NCI-H1105 (cell line): ENCODE measurements around the gene C7orf25.
A peak's percentile ranks its signal among the peaks of the same experiment; 100 is the strongest.

Source experiments
- DNase-seq: peaks from one replicate; lab custom pipeline; 2025; lab: John Stamatoyannopoulos, UW

Gene C7orf25

GRCh38 chr7:42911454-42912447 is at the start of gene C7orf25:
TSS of gene C7orf25 (minus strand) at chr7:42912070. CDS start at chr7:42910900, 1,170 bp downstream.
- DNase-seq = peak; percentile 94

- no peak for DNase-seq
These were observed 49.3 kb upstream of the C7orf25 start for GRCh38 chr7:42961170-42961569.

- no peak for DNase-seq
These were observed 48.9 kb upstream of the C7orf25 start for GRCh38 chr7:42960762-42961161.

- DNase-seq = no peak
These were observed 47.7 kb upstream of the C7orf25 start for GRCh38 chr7:42959549-42959948.

GRCh38 chr7:42956062-42956461 is 44.2 kb upstream of the C7orf25 start:
- DNase-seq = no peak

- no peak for DNase-seq
These were observed 42.1 kb upstream of the C7orf25 start for GRCh38 chr7:42953994-42954393.

- DNase-seq = no peak
These were observed 40.5 kb upstream of the C7orf25 start for GRCh38 chr7:42952328-42952727.

- no peak for DNase-seq
These were observed 38.5 kb upstream of the C7orf25 start for GRCh38 chr7:42950417-42950816.

GRCh38 chr7:42947521-42947920 is 35.7 kb upstream of the C7orf25 start:
- no peak for DNase-seq

- no peak for DNase-seq
These were observed 34.7 kb upstream of the C7orf25 start for GRCh38 chr7:42946627-42946950.

- DNase-seq = no peak
These were observed 34.2 kb upstream of the C7orf25 start for GRCh38 chr7:42945821-42946626.

- DNase-seq = peak; percentile 71
These were observed 29.3 kb upstream of the C7orf25 start for GRCh38 chr7:42940985-42941847.

GRCh38 chr7:42939457-42940240 is 27.8 kb upstream of the C7orf25 start:
- no peak for DNase-seq

- DNase-seq = no peak
These were observed 24.0 kb upstream of the C7orf25 start for GRCh38 chr7:42935861-42936260.

GRCh38 chr7:42934291-42934690 is 22.4 kb upstream of the C7orf25 start:
- no peak for DNase-seq

- DNase-seq = peak; percentile 6
These were observed 21.1 kb upstream of the C7orf25 start for GRCh38 chr7:42932811-42933591.

GRCh38 chr7:42931834-42932651 is 20.2 kb upstream of the C7orf25 start, which contains the start of the genes MRPL32 and PSMA2:
TSS of gene MRPL32 (plus strand) at chr7:42932376. CDS start at chr7:42932387, 11 bp downstream.
TSS of gene PSMA2 (minus strand) at chr7:42932174. CDS start at chr7:42932158, 16 bp downstream.
- DNase-seq = peak; percentile 95

- no peak for DNase-seq
These were observed 19.6 kb upstream of the C7orf25 start for GRCh38 chr7:42931447-42931833.

- DNase-seq = no peak
These were observed 19.0 kb upstream of the C7orf25 start for GRCh38 chr7:42930889-42931288.
